ENCODE data around the gene TTL.
"Not testable (repeated sequence)": the region's sequence is repeated elsewhere in the genome, so short reads cannot be mapped to it uniquely, and the experiment has no call there.

Gene TTL

GRCh38 chr2:112481528-112482233 lies at the start of gene TTL:
TSS of gene TTL (plus strand) at chr2:112482156. CDS start at chr2:112482345, 189 bp downstream.
- DNase-seq (ENCODE audit: low spot score), result peak; percentile 93

- DNase-seq (ENCODE audit: low spot score), result not testable (repeated sequence)
Observed at GRCh38 chr2:112432390-112432734, 49.6 kb upstream of the TTL start.

DNA sequence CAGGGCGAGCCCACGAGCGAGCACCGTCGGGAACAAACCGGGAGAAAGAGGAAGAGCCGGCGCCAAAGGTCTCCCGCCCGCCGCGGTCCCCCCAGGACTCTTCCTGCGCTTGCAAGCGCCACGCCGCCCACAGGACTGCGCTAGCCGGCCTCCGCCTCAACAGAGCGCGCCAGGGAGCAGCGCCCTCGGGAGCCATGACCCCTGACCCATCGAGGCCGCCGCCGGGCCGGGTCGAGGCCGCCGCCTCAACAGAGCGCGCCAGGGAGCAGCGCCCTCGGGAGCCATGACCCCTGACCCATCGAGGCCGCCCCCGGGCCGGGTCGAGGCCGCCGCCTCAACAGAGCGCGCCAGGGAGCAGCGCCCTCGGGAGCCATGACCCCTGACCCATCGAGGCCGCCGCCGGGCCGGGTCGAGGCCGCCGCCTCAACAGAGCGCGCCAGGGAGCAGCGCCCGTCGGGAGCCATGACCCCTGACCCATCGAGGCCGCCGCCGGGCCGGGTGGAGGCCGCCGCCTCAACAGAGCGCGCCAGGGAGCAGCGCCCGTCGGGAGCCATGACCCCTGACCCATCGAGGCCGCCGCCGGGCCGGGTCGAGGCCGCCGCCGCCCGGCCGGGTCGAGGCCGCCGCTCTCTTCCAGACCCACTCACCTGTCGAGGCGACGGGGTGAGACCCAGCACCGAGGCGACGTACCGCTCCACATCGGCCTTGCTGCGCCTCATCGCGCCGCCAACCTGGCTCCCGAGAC lies 49.0 kb upstream of the TTL start:
- DNase-seq (ENCODE audit: low spot score), result not testable (repeated sequence)

DNA sequence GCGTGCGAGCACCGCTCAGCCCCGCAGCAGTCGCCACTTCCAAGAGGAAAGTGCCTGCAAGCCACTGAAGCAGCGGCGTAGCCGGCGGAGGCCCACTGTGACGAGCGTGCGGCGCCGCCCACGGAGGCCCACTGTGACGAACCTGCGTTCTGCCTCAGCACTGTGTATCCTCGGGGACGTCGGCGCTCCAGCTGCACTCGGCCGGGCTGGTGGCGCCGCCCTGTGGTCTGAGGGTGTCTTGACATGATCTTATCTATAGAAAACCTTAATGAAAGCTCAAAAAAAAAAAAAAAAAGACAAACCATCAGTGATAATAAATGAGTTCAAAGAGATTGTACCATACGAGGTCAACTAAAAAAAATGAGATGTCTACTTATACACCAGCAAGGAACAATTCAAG lies 48.5 kb upstream of the TTL start, which contains the start of gene RGPD8:
Gene RGPD8 (minus strand): TSS at position 166 of the 400 bp plus-strand sequence. CDS start 192 bp downstream, outside the sequence.
- peak; percentile 61 for DNase-seq (ENCODE audit: low spot score)

- DNase-seq (ENCODE audit: low spot score), result no peak
Observed at GRCh38 chr2:112433932-112434730, 47.8 kb upstream of the TTL start.

GRCh38 chr2:112434890-112435715 lies 46.9 kb upstream of the TTL start:
- DNase-seq (ENCODE audit: low spot score), result not testable (repeated sequence)

DNA sequence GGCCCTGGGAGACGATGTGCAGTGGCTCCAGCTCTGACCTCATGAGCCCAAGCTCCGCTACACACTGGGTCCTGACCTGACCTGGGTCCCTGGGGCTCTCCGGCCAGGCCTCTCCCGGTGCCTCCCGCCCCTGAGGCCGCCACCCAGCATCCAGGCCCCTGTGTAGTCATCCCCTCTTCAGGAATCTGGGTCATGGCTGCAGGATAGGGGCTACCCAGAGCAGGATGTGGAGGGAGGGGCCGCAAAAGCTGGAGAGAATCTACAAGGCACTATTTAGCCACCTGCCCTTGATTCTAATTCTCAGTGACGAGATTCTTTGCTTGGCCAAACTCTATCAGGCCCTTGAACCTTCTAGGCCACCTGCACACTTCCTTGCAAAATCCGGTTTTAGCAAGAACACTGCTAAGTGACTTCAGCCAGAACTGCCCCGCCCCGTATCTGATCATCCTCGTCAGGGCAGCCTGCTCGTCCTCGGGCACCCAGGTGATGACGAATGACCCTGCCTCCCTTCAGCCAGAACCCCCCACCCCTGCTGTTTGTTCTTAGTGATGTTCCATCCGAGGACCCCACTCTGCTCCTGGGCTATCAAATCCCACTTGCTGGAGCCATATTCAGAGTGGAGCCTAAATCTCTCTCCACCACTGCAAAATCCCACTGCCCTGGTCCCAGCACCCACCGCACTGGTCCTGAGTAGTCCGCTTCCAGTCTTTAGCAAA lies 46.1 kb upstream of the TTL start:
- not testable (repeated sequence) for DNase-seq (ENCODE audit: low spot score)

DNA sequence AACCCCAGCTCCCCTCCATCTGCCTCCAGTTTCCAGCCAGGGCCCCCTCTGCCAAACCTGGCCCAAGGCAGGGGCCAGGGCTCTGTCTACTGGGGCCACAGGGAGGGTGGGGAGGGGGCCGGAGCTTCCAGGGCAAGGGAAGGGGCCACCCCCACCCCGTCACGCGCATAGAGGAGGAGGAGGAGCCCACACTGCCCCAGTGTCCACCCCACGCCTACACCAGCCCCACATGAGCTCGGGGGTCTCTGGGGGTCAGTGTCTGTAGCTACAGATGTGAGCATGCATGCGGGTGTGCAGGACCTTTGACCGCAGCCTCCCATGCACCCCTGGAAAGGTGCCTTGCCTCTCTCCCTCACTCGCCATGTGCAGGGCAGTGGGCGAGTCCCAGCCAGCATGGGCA lies 45.0 kb upstream of the TTL start:
- not testable (repeated sequence) for DNase-seq (ENCODE audit: low spot score)

GRCh38 chr2:112437405-112437831 lies 44.5 kb upstream of the TTL start:
- DNase-seq (ENCODE audit: low spot score), result not testable (repeated sequence)

- DNase-seq (ENCODE audit: low spot score), result not testable (repeated sequence)
Observed at GRCh38 chr2:112438603-112439261, 43.2 kb upstream of the TTL start.

- DNase-seq (ENCODE audit: low spot score), result not testable (repeated sequence)
Observed at GRCh38 chr2:112444256-112444655, 37.7 kb upstream of the TTL start.

GRCh38 chr2:112449854-112450253 lies 32.1 kb upstream of the TTL start:
- no peak for DNase-seq (ENCODE audit: low spot score)

DNA sequence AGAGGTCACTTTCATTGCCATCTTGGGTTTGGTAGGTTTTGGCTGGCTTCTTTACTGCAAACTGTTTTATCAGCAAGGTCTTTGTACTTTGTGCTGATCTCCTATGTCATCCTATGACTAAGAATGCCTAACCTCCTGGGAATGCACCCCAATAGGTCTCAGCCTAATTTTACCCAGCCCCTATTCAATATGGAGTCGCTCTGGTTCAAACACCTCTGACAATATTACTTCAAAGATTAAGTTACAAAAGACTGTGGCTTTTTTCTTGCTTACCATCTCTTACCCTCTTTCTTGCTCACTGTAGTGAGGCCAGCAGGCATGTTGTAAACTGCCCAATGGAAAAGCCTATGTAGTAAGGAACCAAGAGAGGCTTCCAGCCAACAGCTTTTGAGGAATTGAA lies 30.6 kb upstream of the TTL start:
- no peak for DNase-seq (ENCODE audit: low spot score)

DNA sequence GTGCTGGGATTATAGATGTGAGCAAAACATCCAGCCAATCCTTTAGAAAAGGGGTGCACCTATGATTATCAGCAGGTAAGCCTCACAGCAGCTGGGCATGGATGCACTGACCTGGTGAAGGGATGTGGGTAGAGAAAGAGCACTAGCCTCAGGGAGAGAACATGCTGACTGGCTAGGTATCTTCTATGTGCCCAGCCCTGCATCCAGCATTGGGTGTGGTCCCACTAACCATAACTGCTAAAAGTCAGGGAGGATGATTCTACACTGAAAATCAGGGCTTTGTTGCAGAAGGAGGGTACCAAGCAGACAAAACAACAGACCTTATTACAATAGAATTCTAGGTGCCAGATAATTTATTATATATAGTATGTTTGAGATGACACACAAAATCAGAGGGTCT lies 27.4 kb upstream of the TTL start:
- DNase-seq (ENCODE audit: low spot score), result no peak

DNA sequence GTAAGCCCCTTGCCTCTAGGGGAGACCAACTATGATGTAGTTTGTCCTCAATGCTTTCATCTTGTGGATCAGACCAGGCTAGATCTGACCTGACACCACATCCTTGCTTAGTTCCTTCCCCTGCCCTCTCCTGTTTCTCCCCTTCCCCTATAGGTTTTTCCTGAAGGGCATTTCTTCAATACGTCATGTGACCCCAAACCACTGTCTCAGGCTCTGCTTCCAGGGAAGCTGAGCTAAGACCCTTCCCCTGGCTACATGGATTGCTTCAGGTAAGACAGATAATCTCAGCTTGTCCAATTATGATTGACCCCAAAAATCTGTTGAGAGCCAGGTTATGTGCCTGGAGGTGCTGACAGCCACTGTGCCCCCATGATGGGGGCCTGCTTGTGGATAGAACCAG lies 22.6 kb upstream of the TTL start:
- DNase-seq (ENCODE audit: low spot score), result no peak

DNA sequence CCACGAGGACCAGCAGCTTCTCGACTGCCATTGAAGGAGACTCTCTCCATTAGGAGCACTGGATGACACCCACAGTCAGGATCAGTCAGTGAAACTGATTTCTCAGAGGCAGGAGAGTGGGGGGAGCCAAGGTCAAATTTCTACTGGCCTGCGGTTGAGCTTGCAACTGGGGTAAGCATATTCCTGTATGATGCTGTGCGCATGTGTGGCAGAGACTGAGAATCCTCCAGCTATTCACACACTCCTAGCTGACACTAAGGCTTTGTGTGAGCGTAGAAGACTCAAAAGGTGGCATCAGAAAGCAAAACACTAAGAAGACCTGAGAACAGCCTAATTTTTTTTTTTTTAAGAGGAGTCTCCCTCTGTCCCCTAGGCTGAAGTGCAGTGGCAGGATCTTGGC lies 19.8 kb upstream of the TTL start:
- DNase-seq (ENCODE audit: low spot score), result no peak

- DNase-seq (ENCODE audit: low spot score), result no peak
Observed at GRCh38 chr2:112463256-112463655, 18.7 kb upstream of the TTL start.

DNA sequence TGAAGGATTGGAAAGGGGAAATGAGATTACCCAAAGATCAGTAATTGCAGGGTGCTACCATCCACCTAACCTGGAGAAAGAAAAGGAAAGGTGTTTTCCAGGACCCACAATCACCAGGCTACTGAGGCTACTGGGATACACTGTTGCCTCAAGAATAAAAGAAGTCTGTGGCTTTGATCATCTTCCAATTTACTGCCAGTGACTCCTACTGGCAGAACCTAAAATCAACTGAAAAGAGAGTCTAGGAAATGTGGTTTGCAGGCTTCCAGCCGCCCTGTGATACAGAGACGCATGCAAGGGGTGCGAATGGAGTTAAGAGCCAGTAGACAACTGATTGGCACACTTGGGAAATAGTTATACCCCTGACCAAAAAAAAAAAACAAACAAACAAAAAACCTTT lies 16.6 kb upstream of the TTL start:
- DNase-seq (ENCODE audit: low spot score), result peak; percentile 66

DNA sequence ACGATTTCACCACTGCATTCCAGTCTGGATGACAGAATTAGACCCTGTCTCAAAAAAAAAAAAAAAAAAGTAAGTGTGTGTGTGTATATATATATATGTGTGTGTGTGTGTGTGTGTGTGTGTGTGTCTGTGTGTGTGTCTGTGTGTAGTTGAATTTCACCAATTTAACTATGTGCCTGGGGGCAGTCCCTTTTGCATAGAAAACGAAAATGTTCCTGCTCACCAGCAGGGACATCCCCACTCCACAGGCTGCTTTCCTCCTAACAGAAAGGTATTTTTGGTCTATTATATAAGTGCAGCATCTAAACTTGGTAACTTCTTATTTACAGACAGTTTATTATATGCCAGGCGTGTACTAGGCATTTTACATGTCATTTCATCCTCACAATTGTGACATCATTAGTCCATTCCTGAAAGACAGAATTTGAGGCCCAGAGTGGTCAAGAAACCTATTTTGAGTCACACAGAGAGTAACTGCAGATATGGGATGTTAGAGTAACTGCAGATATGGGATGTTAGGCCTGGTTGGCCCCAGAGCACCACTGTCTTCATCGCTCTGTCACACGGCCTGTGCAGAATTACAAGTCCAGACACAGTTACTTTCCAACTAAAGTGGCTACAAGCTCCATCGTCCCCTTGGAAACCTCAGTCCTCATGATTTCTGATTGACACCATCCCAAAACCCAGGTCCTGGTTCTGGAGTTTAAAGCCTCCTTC lies 9.3 kb upstream of the TTL start:
- DNase-seq (ENCODE audit: low spot score), result no peak
